Gastrocnemius medialis (tissue), 4 donors: Measurements from ENCODE around the gene SLC5A10.

ENCODE experiments used
- POLR2A ChIP-seq, 2 donors: fragments of 450-650 bp; IDR thresholded peaks; one replicate each; pipeline ENCODE4 v1.6.1; 2017; ENCODE audit warnings: antibody characterized with exemption in 2 of 2, mild to moderate bottlenecking in 2 of 2, moderate library complexity in 2 of 2
- TF ChIP-seq, protein P1 (sequence below), 5 experiments: fragments of 450-650 bp in 3 of 5; fragments of 200-600 bp in 2 of 5; sonication (generic) in 2 of 5; IDR thresholded peaks in 4 of 5; conservative IDR thresholded peaks in 1 of 5; 1 replicate in 4 of 5; 2 replicates in 1 of 5; pipeline ENCODE4 v1.5.1; 2016 to 2019; ENCODE audit warnings: antibody characterized with exemption in 5 of 5, mild to moderate bottlenecking in 3 of 5, moderate library complexity in 3 of 5

DNA sequence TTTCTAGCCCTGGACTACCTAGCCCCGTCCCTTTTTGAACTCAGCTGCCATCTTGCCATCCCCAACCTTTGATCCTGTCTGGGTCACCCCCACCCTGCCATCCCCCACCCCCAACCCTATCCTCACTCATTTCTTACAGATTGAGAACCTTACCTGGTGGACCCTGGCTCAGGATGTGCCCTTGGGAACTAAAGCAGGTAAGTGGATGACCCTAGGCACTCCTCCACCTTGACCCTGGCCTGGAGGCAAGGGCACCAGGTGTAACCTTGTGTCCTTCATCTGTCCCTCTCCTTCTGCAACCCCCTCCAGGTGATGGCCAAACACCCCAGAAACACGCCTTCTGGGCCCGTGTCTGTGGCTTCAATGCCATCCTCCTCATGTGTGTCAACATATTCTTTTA is 68.1 kb downstream of the SLC5A10 start:
- TF ChIP-seq, protein P1, sequence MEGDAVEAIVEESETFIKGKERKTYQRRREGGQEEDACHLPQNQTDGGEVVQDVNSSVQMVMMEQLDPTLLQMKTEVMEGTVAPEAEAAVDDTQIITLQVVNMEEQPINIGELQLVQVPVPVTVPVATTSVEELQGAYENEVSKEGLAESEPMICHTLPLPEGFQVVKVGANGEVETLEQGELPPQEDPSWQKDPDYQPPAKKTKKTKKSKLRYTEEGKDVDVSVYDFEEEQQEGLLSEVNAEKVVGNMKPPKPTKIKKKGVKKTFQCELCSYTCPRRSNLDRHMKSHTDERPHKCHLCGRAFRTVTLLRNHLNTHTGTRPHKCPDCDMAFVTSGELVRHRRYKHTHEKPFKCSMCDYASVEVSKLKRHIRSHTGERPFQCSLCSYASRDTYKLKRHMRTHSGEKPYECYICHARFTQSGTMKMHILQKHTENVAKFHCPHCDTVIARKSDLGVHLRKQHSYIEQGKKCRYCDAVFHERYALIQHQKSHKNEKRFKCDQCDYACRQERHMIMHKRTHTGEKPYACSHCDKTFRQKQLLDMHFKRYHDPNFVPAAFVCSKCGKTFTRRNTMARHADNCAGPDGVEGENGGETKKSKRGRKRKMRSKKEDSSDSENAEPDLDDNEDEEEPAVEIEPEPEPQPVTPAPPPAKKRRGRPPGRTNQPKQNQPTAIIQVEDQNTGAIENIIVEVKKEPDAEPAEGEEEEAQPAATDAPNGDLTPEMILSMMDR (IDR thresholded peaks at IDR 0.05 in 4 of 5, conservative IDR thresholded peaks at IDR 0.05 in 1 of 5) = no peak
- TF ChIP-seq POLR2A (IDR thresholded peaks at IDR 0.05) = no peak
